Brain microvascular endothelial cell (primary cell): ENCODE results near the gene TNS3.

ENCODE experiments used
- DNase-seq: peaks from one replicate; pipeline ENCODE4 v3.0.0-alpha.2; 2020
- H3K27ac ChIP-seq: fragments of 250-450 bp; sonication (Bioruptor Pico); 2 replicates; pipeline ENCODE4 v1.5.1; 2020; ENCODE audit warnings: mild to moderate bottlenecking, moderate library complexity
- H3K27me3 ChIP-seq: fragments of 250-450 bp; sonication (Bioruptor Pico); replicated peaks from 2 replicates; pipeline ENCODE4 v1.5.1; 2020; ENCODE audit warnings: mild to moderate bottlenecking
- H3K36me3 ChIP-seq: fragments of 250-450 bp; sonication (Bioruptor Pico); replicated peaks from 2 replicates; pipeline ENCODE4 v1.5.1; 2020; ENCODE audit warnings: mild to moderate bottlenecking
- H3K4me3 ChIP-seq: 2 replicates; pipeline ENCODE4 v1.5.1; 2011; ENCODE audit warnings: low read depth, mild to moderate bottlenecking, control low read depth, low read length, moderate library complexity
- in situ Hi-C: cut with HindIII; loops from 2 replicates; pipeline ENCODE4 v1.10.0; 2017; ENCODE audit warnings: low sequenced_read_pairs, low pct_ligation_motif_present
- TF ChIP-seq, protein P1 (sequence below): IDR thresholded peaks from 2 replicates; pipeline ENCODE4 v1.5.1; 2011; ENCODE audit warnings: low read depth, mild to moderate bottlenecking, moderate library complexity, low read length, control low read depth, inconsistent platforms; ENCODE audit errors: missing control alignments

The TNS3 gene

DNA sequence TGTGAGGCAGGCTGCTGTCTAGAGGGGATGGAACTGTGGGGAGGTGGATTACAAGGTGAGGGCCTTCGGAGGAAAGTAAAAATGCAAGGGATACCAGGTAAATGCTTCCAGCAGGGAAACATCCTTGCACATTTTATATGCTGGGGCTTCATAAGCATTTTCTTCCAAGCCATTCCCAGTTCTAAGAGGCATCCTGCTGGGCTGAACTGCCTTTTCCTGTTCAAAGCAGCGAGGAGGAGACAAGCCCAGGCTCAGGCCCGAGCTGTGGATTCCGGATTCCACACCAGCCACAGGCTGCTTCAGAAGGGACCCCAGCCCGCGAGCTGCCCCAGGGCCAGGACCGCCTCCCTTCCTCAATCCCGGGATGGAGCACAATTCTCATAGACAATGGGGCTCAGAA lies 249.7 kb downstream of the TNS3 start:
- in situ Hi-C loops = no loop called here
- TF ChIP-seq, protein P1, sequence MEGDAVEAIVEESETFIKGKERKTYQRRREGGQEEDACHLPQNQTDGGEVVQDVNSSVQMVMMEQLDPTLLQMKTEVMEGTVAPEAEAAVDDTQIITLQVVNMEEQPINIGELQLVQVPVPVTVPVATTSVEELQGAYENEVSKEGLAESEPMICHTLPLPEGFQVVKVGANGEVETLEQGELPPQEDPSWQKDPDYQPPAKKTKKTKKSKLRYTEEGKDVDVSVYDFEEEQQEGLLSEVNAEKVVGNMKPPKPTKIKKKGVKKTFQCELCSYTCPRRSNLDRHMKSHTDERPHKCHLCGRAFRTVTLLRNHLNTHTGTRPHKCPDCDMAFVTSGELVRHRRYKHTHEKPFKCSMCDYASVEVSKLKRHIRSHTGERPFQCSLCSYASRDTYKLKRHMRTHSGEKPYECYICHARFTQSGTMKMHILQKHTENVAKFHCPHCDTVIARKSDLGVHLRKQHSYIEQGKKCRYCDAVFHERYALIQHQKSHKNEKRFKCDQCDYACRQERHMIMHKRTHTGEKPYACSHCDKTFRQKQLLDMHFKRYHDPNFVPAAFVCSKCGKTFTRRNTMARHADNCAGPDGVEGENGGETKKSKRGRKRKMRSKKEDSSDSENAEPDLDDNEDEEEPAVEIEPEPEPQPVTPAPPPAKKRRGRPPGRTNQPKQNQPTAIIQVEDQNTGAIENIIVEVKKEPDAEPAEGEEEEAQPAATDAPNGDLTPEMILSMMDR = no peak
- H3K4me3 ChIP-seq = no peak overlapping the region
- DNase-seq = no peak
- H3K36me3 ChIP-seq = no peaks in the 10 kb centered on the region
- no peaks in the 10 kb centered on the region for H3K27me3 ChIP-seq
- no peak overlapping the region for H3K27ac ChIP-seq

GRCh38 chr7:47331179-47331565 lies 250.7 kb downstream of the TNS3 start:
- H3K27ac ChIP-seq = no peak overlapping the region
- H3K4me3 ChIP-seq = no peak overlapping the region
- in situ Hi-C loops = no loop called here
- H3K36me3 ChIP-seq = no peaks in the 10 kb centered on the region
- no peak for DNase-seq
- TF ChIP-seq, protein P1 = no peak
- no peaks in the 10 kb centered on the region for H3K27me3 ChIP-seq

DNA sequence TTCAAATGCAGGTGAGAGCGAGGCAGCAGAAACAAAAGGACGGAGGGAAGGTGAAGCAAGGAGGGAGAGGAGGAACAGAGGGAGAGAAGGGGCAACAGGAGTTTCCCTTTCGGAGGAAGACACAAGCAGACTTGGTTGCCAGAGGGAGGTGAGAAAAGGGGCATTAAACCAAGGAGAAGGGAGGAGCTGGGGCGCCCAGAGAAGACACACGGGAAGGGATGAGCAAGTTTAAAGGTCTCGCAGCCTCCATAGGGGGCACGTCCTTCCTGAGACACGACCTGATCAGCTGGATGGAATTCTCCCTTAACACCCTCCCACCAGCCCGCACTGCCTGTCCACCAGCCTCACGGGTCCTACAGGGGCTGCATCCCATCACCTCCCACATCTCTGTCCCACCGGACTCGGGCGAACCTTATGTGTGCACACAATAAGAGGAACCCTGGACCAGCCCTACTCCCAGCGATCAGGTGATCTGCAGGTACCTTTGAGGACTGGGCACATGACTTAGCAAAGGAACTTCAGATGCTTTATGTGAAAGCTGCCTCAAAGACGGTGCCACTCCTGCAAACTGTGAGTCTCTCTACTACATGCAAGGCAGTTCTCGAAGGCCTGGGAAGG lies 251.2 kb downstream of the TNS3 start:
- no peaks in the 10 kb centered on the region for H3K36me3 ChIP-seq
- TF ChIP-seq, protein P1 = no peak
- no peak overlapping the region for H3K4me3 ChIP-seq
- DNase-seq = no peak
- no peak overlapping the region for H3K27ac ChIP-seq
- in situ Hi-C loops = no loop called here
- H3K27me3 ChIP-seq = no peaks in the 10 kb centered on the region

GRCh38 chr7:47330026-47330425 lies 251.9 kb downstream of the TNS3 start:
- DNase-seq = no peak
- Histone ChIP-seq H3K27me3 (no peaks in the 10 kb centered on the region), H3K36me3 (no peaks in the 10 kb centered on the region), H3K4me3 (no peak overlapping the region), H3K27ac (no peak overlapping the region)
- in situ Hi-C loops = no loop called here
- TF ChIP-seq, protein P1 = no peak

GRCh38 chr7:47329320-47329926 lies 252.5 kb downstream of the TNS3 start:
- in situ Hi-C loops = no loop called here
- Histone ChIP-seq H3K27me3 (no peaks in the 10 kb centered on the region), H3K36me3 (no peaks in the 10 kb centered on the region), H3K4me3 (no peak overlapping the region), H3K27ac (peak overlapping the region; percentile 6)
- DNase-seq = peak; percentile 43
- TF ChIP-seq, protein P1 = no peak
